ENCODE measurements around the gene MYO6. TPM values are rescaled to one million over a fixed set of nuclear protein-coding genes. Genes with fewer than 3 reads are reported as not detected.

MYO6 gene
- total and polyA plus RNA-seq, 2 of the 8 experiments (the other 6 are each of a cell fraction or from before 2014, with no cell fraction given) = 8.3 to 21.9 TPM

- POLR2A ChIA-PET (ENCODE audit: partially characterized antibody) = no interaction called here
- 18% methylated on average over 29 of the region's 32 CpGs; no CpG with 5 or more reads in 1 of the 2 experiments for WGBS, 2 experiments (ENCODE audit: extremely low coverage in 1 of 2, insufficient coverage in 1 of 2, insufficient read length in 1 of 2, insufficient replicate concordance in 2 of 2, low coverage in 1 of 2, low lambda C conversion rate in 2 of 2, missing lambda C conversion rate in 1 of 2)
- TF ChIP-seq MAX (IDR thresholded peaks at IDR 0.05) = peak; percentile 42
- TF ChIP-seq E2F6 (IDR thresholded peaks at IDR 0.05) = peak; percentile 81
- TF ChIP-seq KDM1A (IDR thresholded peaks at IDR 0.05; ENCODE audit: borderline replicate concordance, low read length) = 0 out of 2 replicates have a peak, but pooled peaks have one; percentile 8
- TF ChIP-seq SP1 (IDR thresholded peaks at IDR 0.05; ENCODE audit: low read depth, low read length) = no peak
- peak; percentile 40 for TF ChIP-seq ASH2L (IDR thresholded peaks at IDR 0.05; ENCODE audit: low read length)
- no peak for TF ChIP-seq SIX5 (IDR thresholded peaks at IDR 0.05; ENCODE audit: low read depth, low read length)
- peak; percentile 56 for TF ChIP-seq CREB1 (IDR thresholded peaks at IDR 0.05)
- peak; percentile 86 for TF ChIP-seq SAP30 (IDR thresholded peaks at IDR 0.05; ENCODE audit: insufficient read depth, insufficient replicate concordance, low read length)
- no peak for TF ChIP-seq PHF8 (conservative IDR thresholded peaks at IDR 0.05; ENCODE audit: low read depth, low read length)
- TF ChIP-seq TAF7 (optimal IDR thresholded peaks at IDR 0.05; ENCODE audit: borderline replicate concordance, low read depth, low read length) = no peak
- peak; percentile 66 for TF ChIP-seq KDM4A (IDR thresholded peaks at IDR 0.05; ENCODE audit: low read depth, low read length, severe bottlenecking)
Observed at GRCh38 chr6:75934643-75935472, 185.8 kb downstream of the MYO6 start.

More at GRCh38 chr6:75934643-75935472, 185.8 kb downstream of the MYO6 start:
- Histone ChIP-seq H3K4me2 (ENCODE audit: insufficient read depth in 1 of 2, low read depth in 2 of 2, low read length in 2 of 2) (peak overlapping the region; percentile 13 to 89), H3K4ac (replicated peaks; ENCODE audit: insufficient read length, low read depth, low read length) (no peak overlapping the region), H3K23ac (ENCODE audit: insufficient read length) (no peak overlapping the region), H2BK20ac (ENCODE audit: low read length) (no peak overlapping the region), H2BK5ac (ENCODE audit: low read depth, low read length) (no peak overlapping the region), H3K27me3 (replicated peaks in 1 of 4; ENCODE audit: control insufficient read depth in 3 of 4, extremely low read depth in 1 of 4, insufficient read depth in 3 of 4, low read length in 3 of 4) (peaks cover 0 to 9% (median 2%) of the 10 kb centered on the region in 4 experiments; a peak in 3 of 7 replicates), H3K9ac (replicated peaks in 1 of 4; ENCODE audit: extremely low read depth in 1 of 4, low read depth in 3 of 4, low read length in 3 of 4) (no peak overlapping the region), H3K9me3 (ENCODE audit: insufficient read depth in 2 of 2, low read depth in 1 of 2, low read length in 1 of 2) (no peaks in the 10 kb centered on the region), H2AFZ (ENCODE audit: low read length) (0 out of 2 replicates have a peak overlapping the region, but pooled peaks have one; percentile 22), H2BK120ac (replicated peaks; ENCODE audit: low read depth, low read length) (no peak overlapping the region), H3K14ac (ENCODE audit: insufficient read length) (no peak overlapping the region), H3K4me3 (ENCODE audit: extremely low read depth in 1 of 4, insufficient read depth in 2 of 4, low read depth in 3 of 4, low read length in 4 of 4) (peak overlapping the region; percentile 5 to 61 (median 48); a peak in 7 of 8 replicates), H3K23me2 (ENCODE audit: low read depth, low read length) (no peaks in the 10 kb centered on the region), H3K36me3 (ENCODE audit: control insufficient read depth in 2 of 4, insufficient read depth in 4 of 4, low read length in 3 of 4) (no peaks in the 10 kb centered on the region), H3K27ac (ENCODE audit: low read depth, low read length) (no peak overlapping the region), H2AK5ac (ENCODE audit: low read depth, low read length) (no peak overlapping the region), H4K91ac (replicated peaks; ENCODE audit: insufficient read length, low read length) (no peak overlapping the region), H3K4me1 (replicated peaks in 1 of 4; ENCODE audit: control insufficient read depth in 3 of 4, insufficient read depth in 4 of 4, low read length in 3 of 4) (peaks cover 0 to 2% (median 0%) of the 10 kb centered on the region in 4 experiments; a peak in 2 of 7 replicates), H2BK12ac (ENCODE audit: low read depth, low read length) (no peak overlapping the region; the same call in 1 of the 2 replicates), H3K18ac (ENCODE audit: extremely low read depth, low read length) (no peak overlapping the region; the same call in 1 of the 2 replicates), H4K5ac (ENCODE audit: insufficient read length, low read depth, low read length) (no peak overlapping the region), H4K20me1 (replicated peaks in 1 of 2; ENCODE audit: control insufficient read depth in 1 of 2, insufficient read depth in 2 of 2, low read length in 2 of 2) (no peaks in the 10 kb centered on the region), H3K56ac (replicated peaks; ENCODE audit: insufficient read length, low read depth, low read length) (no peak overlapping the region), H3K79me1 (ENCODE audit: low read depth, low read length) (no peaks in the 10 kb centered on the region), H3K79me2 (ENCODE audit: control insufficient read depth in 1 of 2, insufficient read depth in 2 of 2, low read length in 2 of 2) (no peaks in the 10 kb centered on the region), H4K8ac (ENCODE audit: extremely low read depth, insufficient read depth, low read length) (no peak overlapping the region), H2BK15ac (ENCODE audit: low read length) (no peak overlapping the region)
- peak; percentile 95 for FAIRE-seq
- CTCF ChIA-PET (ENCODE audit: partially characterized antibody) = interaction anchor here (0.5 to 5.7 kb wide), 41 partner anchors 11 to 1804 kb away, joined by 3 to 47 read pairs (median 3); no protein-coding TSS in a partner anchor
- peak in 1 of 2 experiments; percentile 71 for DNase-seq (ENCODE audit: low read depth in 1 of 2, low spot score in 2 of 2)

Measured in H1 (cell line).